ENCODE measurements around the gene SBSN.
A peak's percentile ranks its signal among the peaks of the same experiment; 100 is the strongest.
"Not testable (repeated sequence)": the region's sequence is repeated elsewhere in the genome, so short reads cannot be mapped to it uniquely, and the experiment has no call there.

SBSN gene

DNA sequence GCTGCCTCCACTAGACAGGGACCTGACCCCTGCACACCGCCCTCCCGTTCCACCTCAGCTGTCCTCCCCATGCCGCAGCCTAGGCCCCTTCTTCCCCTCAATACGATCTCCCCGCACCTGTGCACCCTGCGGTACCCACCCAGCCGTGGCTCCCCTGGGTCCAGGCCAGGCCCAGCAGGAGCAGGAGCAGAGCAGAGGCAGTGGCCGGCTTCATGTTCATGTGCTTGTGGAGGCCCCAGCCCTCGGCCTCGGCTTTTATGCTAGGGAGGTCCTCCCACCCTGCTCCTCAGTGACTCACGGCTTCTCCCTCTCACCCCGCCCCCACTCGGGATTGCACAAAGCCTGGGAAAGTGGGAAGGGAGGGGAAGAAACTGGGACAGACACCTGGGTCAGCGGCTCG, 26.4 kb downstream of the SBSN start:
- no peak for DNase-seq

DNA sequence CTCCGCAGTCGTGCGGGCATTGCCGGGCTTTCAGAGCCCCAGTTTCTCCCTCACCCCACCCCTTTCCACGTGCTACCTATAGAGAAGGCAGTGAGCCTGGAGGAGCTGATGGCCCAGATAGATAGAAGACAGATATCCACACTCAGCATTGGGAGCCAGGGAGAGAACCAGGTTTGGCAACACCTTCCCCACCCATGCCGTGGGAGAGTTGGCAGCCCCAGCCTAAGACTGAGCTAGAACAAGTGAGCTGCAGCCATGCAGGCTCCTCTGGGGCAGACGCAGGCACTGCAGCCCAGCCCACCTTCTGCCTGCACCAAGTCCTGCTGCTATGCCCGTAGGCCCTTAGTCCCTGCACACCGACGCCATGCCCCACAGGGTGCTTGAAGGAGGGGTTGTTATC, 27.5 kb downstream of the SBSN start:
- no peak for DNase-seq

- no peak for DNase-seq
These were observed 29.1 kb downstream of the SBSN start for GRCh38 chr19:35498984-35499527.

DNA sequence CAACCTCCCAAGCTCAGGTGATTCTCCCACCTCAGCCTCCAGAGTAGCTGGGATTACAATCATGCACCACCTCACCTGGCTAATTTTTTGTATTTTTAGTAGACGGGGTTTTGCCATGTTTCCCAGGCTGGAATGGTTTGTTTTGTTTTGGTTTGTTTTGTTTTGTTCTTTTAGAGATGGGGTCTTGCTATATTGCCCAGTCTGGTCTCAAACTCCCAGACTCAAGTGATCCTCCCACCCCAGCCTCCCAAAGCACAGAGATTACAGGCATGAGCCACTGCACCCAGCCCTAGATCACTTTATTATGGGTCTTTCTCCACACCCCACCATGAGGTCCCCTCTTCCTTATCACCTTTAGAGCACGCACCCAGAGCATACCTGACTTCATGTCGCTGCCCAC, 29.9 kb downstream of the SBSN start:
- DNase-seq = no peak

- DNase-seq = no peak
These were observed 30.7 kb downstream of the SBSN start for GRCh38 chr19:35497406-35497805.

DNA sequence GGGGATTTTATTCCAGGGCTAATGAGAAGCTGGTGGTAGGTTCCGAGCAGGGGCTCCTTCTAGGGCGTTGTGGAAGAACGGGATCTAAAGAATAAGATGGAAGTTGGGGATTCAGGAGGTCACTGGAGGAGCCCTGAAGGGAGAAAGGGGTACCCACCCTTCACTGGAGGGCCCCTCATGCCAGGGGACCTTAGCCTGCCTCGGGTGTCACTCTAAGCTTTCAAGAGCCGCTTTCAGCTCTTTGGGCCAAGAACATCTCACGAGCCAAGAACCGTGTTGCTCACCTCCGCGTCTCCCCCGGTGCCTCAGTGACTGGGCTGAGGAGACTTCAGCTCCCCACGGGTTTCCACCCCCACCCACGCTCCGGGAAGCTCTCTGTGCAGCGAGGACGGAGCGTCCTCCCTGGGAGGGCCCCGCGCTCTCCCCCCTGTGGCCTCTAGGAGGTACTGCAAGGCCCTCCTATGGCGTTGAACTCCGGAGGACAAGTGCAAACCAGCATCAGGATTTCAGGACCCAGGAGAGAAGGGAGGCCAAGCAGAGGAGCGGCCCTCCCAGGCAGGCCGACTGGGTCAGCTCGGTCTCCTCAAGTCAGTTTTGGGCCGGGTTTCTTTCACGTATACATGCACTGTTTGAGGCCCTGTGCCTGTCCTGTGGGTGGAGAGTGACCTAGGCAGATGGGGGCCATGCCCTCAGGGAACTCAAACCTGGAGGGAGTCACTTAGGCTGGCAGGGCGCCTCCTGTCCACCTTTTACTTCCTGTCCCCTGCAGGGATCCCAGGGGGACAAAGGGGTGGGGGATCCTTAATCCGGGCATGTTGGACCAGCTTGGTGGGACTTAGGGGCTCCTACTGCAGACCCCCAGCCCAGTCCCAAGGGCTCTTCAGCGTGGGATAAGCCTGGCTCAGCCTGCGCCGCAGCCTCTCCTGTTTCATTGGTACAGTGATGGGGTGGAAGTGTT, 32.7 kb downstream of the SBSN start:
- DNase-seq = no peak

- no peak for DNase-seq
These were observed 34.1 kb downstream of the SBSN start for GRCh38 chr19:35493971-35494370.

- no peak for DNase-seq
These were observed 36.2 kb downstream of the SBSN start for GRCh38 chr19:35491836-35492360.

DNA sequence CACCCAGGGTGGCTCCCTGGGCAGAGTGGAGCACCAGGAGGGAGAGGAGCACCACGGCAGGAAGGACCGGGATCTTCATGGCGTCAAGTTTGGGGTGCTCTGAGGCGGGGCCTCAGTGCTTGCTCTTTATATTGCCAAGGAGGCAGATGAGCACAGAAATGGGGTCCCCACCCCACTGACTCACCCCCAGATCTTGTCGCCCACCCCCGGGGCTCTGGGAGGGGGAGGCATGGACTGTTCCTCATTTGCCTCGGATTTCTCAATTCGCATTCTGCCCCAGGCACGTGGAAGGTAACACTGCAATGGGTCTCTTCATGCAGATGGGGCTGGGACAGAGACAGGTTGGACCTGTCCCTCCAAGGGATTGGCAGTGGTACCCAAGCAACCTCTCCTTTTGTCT, 37.7 kb downstream of the SBSN start, which contains the start of gene KRTDAP:
Gene KRTDAP (minus strand): TSS at position 101 of the 400 bp plus-strand sequence. CDS start 22 bp downstream, at position 79.
- DNase-seq = no peak

DNA sequence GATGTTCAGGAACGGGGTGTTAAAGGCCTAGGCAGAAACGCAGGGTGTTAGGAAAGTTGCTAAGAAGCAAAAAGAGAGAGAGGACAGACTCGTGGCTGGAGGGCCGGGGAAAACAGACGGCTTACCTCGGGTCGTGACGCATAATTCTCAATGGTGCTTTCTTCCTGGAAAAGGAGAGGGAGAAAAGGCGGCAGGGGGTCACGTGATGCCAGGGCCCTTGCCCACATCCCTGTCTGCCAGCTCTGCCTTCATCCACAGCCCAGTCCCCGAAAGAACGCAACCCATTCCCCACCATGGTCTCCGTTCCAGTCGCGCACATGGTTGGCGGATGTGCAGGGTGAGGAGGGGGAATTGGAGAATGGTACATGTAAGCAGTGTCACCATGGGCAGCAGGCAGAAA, 39.4 kb downstream of the SBSN start:
- no peak for DNase-seq

GRCh38 chr19:35487656-35488182, 40.4 kb downstream of the SBSN start:
- no peak for DNase-seq

- DNase-seq = no peak
These were observed 41.8 kb downstream of the SBSN start for GRCh38 chr19:35486268-35486708.

- DNase-seq = no peak
These were observed 43.7 kb downstream of the SBSN start for GRCh38 chr19:35484252-35485036.

DNA sequence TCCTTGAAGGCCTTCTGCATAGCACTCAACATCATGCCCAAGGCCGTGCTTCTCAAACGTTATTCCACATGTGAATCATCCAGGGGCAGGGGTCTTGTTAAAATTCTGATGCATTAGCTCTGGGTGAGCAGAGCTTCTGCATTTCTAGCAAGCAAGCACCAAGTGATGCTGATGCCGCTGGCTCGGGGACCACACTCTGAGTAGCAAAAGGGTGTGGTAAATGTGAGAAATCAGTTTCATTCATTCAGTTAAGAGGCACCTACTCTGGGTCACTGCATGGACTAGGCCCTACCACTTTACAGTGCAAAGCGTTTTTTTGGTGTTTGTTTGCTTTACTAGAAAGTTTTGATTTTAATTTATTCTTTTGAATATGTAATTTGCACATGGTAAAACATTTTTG, 45.0 kb downstream of the SBSN start:
- DNase-seq = no peak

GRCh38 chr19:35478794-35479677, 49.1 kb downstream of the SBSN start:
- DNase-seq = peak; percentile 14

DNA sequence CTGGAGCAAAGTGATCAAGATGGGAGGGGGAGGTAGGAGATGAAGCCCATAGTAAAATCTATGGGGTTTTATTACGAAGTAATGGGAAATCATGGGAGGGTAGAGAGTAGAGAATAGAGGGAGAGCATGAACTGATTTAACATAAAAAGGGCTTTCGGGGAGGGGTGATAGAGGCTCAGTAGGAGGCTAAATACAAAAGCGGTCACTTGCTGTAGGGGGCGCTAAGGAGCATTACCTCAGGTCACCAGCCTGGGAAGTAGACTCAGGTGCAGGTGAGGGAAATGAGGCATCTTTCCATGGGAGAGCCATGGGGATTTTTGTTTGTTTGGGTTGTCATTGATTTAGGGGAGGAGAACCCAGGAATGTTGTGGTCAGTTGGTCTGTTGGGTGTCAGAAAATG, 52.0 kb downstream of the SBSN start:
- no peak for DNase-seq

- not testable (repeated sequence) for DNase-seq
These were observed 53.5 kb downstream of the SBSN start for GRCh38 chr19:35474594-35474993.

- DNase-seq = no peak
These were observed 54.0 kb downstream of the SBSN start for GRCh38 chr19:35474104-35474503.

Measured in NCI-H1436 treated with DMSO at 0.1 percent for 48 hours (cell line).